Measurements from ENCODE around the gene SCYL2.

DNA sequence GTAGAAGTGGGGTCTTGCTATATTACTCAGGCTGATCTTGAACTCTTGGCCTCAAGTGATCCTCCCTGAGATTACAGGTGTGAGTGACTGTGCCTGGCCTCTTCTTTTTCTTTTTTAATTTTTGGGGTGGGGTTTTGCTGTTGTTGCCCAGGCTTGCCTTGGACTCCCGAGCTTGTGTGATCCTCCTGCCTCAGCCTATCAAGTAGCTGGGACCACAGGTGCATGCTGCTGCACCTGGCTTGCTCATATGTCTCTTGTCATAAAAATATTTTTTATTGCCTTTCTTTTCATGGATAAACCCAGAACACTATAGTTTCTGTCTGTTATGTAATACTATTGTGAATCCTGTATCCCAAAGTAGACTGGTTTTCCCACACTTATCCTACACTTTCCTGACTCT is 26.0 kb downstream of the SCYL2 start:
- TF ChIP-seq, protein P1, sequence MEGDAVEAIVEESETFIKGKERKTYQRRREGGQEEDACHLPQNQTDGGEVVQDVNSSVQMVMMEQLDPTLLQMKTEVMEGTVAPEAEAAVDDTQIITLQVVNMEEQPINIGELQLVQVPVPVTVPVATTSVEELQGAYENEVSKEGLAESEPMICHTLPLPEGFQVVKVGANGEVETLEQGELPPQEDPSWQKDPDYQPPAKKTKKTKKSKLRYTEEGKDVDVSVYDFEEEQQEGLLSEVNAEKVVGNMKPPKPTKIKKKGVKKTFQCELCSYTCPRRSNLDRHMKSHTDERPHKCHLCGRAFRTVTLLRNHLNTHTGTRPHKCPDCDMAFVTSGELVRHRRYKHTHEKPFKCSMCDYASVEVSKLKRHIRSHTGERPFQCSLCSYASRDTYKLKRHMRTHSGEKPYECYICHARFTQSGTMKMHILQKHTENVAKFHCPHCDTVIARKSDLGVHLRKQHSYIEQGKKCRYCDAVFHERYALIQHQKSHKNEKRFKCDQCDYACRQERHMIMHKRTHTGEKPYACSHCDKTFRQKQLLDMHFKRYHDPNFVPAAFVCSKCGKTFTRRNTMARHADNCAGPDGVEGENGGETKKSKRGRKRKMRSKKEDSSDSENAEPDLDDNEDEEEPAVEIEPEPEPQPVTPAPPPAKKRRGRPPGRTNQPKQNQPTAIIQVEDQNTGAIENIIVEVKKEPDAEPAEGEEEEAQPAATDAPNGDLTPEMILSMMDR (IDR thresholded peaks at IDR 0.05), result no peak
- TF ChIP-seq POLR2A (IDR thresholded peaks at IDR 0.05) (no peak), POLR2AphosphoS5 (IDR thresholded peaks at IDR 0.05) (no peak), EP300 (IDR thresholded peaks at IDR 0.05) (no peak)

Measured in gastroesophageal sphincter (tissue), 3 donors.